ENCODE data around the gene DISP3. TPM values are rescaled to one million over a fixed set of nuclear protein-coding genes. Genes with fewer than 3 reads are reported as not detected.

The DISP3 gene
- total and polyA plus RNA-seq, 9 of the 15 experiments (the other 6 are each of a cell fraction or from before 2014, with no cell fraction given), result 0.03 to 0.19 (median 0.15) TPM; not detected in 5

DNA sequence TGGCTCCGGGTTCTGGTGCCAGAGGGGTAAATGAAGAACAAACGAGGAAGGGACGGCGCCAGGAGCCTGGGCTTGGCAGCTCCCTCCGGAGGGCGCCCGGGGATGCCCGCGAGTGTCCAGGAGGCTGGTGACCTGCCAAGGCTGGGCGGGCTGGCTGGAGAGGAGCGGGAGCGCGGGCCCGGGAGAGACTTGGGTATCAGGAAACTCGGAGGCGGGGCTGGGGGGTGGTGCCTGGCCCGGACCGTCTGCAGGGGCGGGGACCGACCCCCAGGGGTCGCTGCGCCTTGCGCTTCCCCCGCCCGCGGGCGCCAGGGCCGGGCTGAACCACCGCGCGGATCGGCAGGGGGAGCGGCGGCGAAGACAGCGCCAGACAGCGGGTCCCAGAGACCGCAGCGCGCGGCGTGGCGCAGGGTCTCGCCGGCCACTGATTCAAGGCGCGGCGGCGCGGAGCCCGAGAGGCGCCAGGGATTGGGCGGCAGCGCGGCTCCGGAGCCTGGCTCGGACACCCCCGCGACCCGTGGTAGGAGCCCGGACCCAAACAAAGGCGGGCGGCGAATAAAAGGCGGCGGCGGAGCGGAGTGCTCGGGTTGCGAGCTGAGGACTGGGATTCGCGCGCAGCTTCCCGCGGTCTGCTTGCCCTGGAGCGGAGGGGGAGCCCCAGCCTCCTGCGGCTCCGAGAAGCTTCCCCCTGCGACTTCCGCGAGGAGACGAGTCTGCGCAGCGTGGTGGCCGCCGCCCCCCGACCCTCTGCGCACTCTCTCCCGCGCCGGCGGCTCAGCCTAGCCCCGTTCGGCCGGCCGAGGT is at the start of gene DISP3 (continued):
- TF ChIP-seq PCBP1 (IDR thresholded peaks at IDR 0.05; ENCODE audit: low read depth, low read length, poor library complexity, severe bottlenecking), result peak; percentile 97
- TF ChIP-seq TBP (optimal IDR thresholded peaks at IDR 0.05; ENCODE audit: low read depth, low read length), result peak; percentile 54
- TF ChIP-seq KLF13 (tag; IDR thresholded peaks at IDR 0.05; ENCODE audit: borderline replicate concordance, low read depth), result peak; percentile 74; the same call in 1 of the 2 replicates
- TF ChIP-seq, protein P1, sequence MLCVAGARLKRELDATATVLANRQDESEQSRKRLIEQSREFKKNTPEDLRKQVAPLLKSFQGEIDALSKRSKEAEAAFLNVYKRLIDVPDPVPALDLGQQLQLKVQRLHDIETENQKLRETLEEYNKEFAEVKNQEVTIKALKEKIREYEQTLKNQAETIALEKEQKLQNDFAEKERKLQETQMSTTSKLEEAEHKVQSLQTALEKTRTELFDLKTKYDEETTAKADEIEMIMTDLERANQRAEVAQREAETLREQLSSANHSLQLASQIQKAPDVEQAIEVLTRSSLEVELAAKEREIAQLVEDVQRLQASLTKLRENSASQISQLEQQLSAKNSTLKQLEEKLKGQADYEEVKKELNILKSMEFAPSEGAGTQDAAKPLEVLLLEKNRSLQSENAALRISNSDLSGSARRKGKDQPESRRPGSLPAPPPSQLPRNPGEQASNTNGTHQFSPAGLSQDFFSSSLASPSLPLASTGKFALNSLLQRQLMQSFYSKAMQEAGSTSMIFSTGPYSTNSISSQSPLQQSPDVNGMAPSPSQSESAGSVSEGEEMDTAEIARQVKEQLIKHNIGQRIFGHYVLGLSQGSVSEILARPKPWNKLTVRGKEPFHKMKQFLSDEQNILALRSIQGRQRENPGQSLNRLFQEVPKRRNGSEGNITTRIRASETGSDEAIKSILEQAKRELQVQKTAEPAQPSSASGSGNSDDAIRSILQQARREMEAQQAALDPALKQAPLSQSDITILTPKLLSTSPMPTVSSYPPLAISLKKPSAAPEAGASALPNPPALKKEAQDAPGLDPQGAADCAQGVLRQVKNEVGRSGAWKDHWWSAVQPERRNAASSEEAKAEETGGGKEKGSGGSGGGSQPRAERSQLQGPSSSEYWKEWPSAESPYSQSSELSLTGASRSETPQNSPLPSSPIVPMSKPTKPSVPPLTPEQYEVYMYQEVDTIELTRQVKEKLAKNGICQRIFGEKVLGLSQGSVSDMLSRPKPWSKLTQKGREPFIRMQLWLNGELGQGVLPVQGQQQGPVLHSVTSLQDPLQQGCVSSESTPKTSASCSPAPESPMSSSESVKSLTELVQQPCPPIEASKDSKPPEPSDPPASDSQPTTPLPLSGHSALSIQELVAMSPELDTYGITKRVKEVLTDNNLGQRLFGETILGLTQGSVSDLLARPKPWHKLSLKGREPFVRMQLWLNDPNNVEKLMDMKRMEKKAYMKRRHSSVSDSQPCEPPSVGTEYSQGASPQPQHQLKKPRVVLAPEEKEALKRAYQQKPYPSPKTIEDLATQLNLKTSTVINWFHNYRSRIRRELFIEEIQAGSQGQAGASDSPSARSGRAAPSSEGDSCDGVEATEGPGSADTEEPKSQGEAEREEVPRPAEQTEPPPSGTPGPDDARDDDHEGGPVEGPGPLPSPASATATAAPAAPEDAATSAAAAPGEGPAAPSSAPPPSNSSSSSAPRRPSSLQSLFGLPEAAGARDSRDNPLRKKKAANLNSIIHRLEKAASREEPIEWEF (CRISPR knock-in tag; IDR thresholded peaks at IDR 0.05), result no peak
- no peak for TF ChIP-seq ZNF408 (CRISPR knock-in tag; IDR thresholded peaks at IDR 0.05; ENCODE audit: low read depth)
- peak; percentile 97 for TF ChIP-seq FUS (optimal IDR thresholded peaks at IDR 0.05; ENCODE audit: low read depth, low read length)
